Measurements from ENCODE around the gene DEFB124.
"Not testable (repeated sequence)": the region's sequence is repeated elsewhere in the genome, so short reads cannot be mapped to it uniquely, and the experiment has no call there.

Gene DEFB124

DNA sequence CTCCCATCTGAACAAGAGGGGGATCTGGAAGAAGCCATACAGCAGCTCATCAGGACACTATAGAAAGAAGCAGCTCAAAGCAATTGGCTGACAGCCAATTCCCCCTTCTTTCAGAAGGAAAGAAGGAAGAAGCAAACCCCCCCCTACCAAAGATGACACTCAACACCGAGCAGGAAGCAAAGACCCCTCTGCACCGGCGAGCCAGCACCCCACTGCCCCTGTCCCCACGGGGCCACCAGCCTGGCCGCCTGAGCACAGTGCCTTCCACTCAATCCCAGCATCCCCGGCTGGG is 1.3 kb upstream of the DEFB124 start:
- TF ChIP-seq JUND (IDR thresholded peaks at IDR 0.05; ENCODE audit: low read depth): no peak
- DNase-seq (ENCODE audit: low read depth in 1 of 2, low spot score in 1 of 2): no peak
- in situ Hi-C loops (cut with HindIII; ENCODE audit: low pct_unique_long_range_greater_than_20kb, low sequenced_read_pairs): no loop called here

DNA sequence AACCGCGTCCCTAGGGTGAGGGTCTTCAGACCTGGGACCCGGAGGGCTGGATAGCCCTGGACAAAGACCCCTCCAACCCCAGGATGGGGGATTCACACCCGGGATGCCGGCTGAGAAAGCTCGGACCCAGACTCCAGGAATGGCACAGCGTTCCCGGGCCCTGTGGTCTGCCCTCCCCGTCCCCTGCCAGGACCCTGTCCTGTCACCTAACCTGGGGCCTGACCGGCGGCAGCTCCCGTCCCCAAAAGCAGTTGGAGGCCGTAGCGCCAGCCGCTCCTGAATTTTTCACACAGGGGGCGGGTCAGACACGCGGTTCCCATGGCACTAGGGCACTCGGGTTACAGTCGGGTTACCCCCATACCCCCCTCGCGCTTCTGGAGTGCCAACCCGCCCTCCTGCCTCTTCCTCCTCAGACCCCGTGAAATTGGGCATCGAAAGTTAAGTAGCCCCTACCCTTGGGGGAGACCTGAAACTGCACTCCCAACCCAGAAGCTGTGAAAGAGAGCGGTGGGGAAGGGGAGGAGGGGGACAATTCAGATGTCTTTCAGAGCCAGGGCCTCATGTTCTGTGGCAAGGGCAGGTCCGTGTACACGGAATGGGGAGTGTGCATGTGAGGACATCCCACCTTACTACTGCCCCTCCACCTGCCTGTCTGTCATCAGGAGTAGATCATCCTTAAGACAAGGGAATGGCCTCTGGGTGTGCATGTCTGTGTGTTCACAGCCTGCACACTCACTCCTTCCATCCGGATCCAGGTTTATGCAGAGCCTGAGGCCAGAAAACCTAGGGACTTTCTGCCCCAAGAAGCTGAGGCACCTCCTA is 756 bp upstream of the DEFB124 start:
- DNase-seq (ENCODE audit: low read depth in 1 of 2, low spot score in 1 of 2): peak in 1 of 2 experiments; percentile 23
- no peak for TF ChIP-seq JUND (IDR thresholded peaks at IDR 0.05; ENCODE audit: low read depth)
- in situ Hi-C loops (cut with HindIII; ENCODE audit: low pct_unique_long_range_greater_than_20kb, low sequenced_read_pairs): no loop called here

DNA sequence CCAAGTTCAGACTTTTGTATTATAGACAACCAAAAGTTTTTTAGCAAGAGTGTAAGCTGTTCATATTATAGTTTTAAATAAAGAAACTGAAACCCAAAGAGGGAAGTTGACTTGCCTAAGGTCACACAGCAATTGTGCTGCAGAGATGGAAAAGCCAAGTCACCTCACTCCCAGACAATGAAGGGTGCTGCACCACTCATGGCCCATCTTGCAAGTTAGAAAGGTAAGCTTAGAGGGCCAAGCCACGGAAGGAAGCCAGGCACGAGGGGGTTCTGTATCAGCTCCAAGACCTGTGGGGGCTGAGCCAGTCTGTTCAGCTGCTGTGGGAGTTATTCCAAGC is 860 bp downstream of the DEFB124 start:
- DNase-seq (ENCODE audit: low read depth in 1 of 2, low spot score in 1 of 2): no peak
- TF ChIP-seq JUND (IDR thresholded peaks at IDR 0.05; ENCODE audit: low read depth): no peak
- in situ Hi-C loops (cut with HindIII; ENCODE audit: low pct_unique_long_range_greater_than_20kb, low sequenced_read_pairs): no loop called here

DNA sequence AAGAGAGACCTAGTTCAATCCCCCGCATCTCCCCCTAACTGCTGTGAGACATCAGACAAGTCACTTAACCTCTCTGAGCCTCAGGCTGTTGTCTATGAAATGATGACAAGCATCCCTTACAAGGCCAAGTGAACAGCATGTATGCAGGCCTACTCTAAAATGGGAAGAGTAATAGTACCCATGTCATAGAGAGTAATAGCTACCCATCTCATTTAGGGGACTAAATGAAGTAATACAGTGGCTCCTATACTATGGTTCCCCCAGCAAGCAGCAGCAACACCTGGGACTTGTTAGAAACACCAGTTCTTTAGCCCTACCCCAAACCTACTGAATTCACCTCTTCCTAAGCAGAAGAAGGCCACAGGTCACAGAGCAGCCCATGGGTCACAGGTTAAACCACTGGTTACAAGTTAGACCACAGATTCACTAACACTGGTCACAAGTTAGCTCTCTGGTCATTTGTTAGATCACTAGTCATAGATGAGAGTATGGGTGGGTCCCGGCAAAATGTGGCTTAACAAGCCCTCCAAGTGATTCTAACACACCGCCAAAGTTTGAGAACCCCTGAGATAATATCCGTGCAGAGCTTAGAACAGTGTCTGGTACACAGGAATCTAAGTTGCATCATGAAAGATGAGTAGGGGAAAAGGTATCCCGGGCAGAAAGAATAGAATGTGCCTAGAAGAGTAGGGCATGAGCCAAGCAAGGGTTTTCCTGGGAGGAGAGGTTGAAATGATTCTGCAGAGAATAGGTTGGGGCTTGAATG is 1.4 kb downstream of the DEFB124 start:
- TF ChIP-seq JUND (IDR thresholded peaks at IDR 0.05; ENCODE audit: low read depth): no peak
- in situ Hi-C loops (cut with HindIII; ENCODE audit: low pct_unique_long_range_greater_than_20kb, low sequenced_read_pairs): no loop called here
- no peak for DNase-seq (ENCODE audit: low read depth in 1 of 2, low spot score in 1 of 2)

DNA sequence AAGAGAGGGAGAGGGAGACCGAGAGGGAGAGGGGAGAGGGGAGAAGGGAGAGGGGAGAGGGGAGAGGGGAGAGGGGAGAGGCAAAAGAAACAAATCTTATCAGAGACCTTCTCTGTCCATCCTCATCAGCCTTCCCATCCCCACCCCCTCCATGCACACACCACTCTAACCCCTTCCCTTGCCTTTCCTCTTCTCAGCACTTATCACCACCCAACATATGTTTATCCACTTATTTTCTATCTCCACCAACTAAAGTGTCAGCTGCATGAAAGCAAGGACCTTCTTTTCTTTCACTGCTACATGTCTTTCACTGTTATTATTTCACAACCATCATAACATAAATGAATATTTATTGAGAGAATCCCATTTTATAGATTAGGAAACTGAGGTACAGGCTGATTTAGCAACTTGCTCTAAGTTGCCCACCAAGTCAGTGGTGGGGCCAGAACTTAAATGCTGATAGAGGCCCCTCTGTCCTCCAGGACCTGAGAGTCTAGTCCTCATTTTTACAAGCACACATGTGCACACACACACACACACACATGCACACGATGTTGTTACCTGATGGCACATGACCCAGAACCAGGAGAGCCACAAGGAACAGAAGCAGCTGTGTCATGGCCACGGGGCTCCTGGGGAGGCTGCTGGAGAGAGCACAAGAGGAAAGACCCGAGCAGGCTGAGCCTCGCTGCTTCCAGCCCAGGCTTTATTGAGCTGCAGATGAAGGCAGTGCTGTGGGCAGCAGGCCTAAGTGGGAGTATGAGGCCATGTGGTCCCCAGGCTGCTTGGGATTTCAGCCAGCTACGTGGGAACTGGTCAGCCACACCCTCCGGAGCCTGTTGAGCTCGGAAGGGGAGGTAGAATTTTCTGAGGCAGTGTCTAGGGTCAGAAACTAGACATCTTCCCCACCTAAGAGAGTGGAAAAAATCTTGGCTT is 2.3 kb downstream of the DEFB124 start:
- no peak for DNase-seq (ENCODE audit: low read depth in 1 of 2, low spot score in 1 of 2)
- no peak for TF ChIP-seq JUND (IDR thresholded peaks at IDR 0.05; ENCODE audit: low read depth)
- in situ Hi-C loops (cut with HindIII; ENCODE audit: low pct_unique_long_range_greater_than_20kb, low sequenced_read_pairs): no loop called here

DNA sequence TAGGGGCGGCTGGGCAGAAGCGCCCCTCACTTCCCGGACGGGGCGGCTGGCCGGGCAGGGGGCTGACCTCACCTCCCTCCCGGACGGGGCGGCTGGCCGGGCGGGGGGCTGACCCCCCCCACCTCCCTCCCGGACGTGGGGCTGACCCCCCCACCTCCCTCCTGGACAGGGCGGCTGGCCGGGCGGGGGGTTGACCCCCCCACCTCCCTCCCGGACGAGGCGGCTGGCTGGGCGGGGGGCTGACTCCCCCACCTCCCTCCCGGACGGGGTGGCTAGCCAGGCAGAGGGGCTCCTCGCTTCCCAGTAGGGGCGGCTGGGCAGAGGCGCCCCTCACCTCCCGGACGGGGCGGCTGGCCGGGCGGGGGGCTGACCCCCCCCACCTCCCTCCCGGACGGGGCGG is 4.0 kb downstream of the DEFB124 start:
- in situ Hi-C loops (cut with HindIII; ENCODE audit: low pct_unique_long_range_greater_than_20kb, low sequenced_read_pairs); DNase-seq (ENCODE audit: low read depth in 1 of 2, low spot score in 1 of 2): not testable (repeated sequence)

- TF ChIP-seq JUND (IDR thresholded peaks at IDR 0.05; ENCODE audit: low read depth): no peak
- peak in 1 of 2 experiments; percentile 48 for DNase-seq (ENCODE audit: low read depth in 1 of 2, low spot score in 1 of 2)
- in situ Hi-C loops (cut with HindIII; ENCODE audit: low pct_unique_long_range_greater_than_20kb, low sequenced_read_pairs): no loop called here
These were observed 20.6 kb downstream of the DEFB124 start for GRCh38 chr20:31454361-31454760.

DNA sequence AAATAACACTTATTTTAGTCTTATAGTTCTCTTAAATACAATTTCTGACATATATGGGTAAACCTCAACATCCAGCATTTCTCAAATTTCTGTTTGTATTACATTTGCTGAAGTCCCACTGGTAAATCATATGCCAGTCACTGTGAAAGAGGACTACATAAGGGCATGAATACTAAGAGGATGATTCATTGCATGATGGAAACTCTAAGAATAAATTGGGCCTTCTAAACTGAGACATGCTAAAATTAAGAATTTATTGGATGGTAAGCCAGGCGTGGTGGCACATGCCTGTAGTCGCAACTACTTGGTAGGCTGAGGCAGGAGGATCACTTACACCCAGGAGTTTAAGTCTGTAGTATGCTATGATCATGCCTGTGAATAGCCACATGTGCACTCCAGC is 22.4 kb downstream of the DEFB124 start:
- TF ChIP-seq JUND (IDR thresholded peaks at IDR 0.05; ENCODE audit: low read depth): no peak
- in situ Hi-C loops (cut with HindIII; ENCODE audit: low pct_unique_long_range_greater_than_20kb, low sequenced_read_pairs): no loop called here
- no peak for DNase-seq (ENCODE audit: low read depth in 1 of 2, low spot score in 1 of 2)

GRCh38 chr20:31449511-31450414 is 25.2 kb downstream of the DEFB124 start:
- no peak for DNase-seq (ENCODE audit: low read depth in 1 of 2, low spot score in 1 of 2)
- no peak for TF ChIP-seq JUND (IDR thresholded peaks at IDR 0.05; ENCODE audit: low read depth)
- in situ Hi-C loops (cut with HindIII; ENCODE audit: low pct_unique_long_range_greater_than_20kb, low sequenced_read_pairs): no loop called here

DNA sequence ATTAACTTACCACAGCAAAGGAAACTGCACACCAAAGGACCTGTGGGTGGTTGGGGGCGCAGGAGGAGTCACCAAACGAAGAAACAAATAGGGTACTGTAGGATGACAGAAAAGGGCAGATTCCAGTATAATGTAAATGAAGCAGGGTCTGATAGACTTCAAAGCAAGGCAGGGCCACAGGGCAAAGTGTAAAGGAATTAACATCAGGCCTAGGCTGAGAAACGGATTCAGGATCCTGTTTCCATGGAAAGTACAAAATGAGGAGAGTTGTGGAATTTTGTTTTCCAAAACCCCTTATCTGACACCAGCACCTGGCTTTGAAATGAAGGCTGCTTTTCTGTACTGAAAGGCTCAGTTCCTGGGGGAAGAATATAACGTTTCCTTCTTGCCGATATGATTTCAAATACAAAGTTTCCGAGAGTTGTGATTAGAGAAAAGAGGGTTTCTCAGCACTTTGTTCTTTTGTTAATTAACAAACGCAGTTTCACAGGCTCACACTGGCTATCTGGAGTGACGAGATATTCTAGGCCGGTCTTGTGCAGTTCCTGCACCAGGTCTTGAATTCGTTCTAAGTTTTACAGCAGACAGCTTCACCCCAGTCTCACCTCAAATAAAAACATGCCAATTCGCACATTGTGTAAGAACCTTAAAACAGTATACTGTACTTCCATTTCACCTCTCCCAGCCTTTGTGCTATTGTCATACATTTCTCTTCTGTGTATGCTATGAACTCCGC is 28.7 kb downstream of the DEFB124 start:
- TF ChIP-seq JUND (IDR thresholded peaks at IDR 0.05; ENCODE audit: low read depth): no peak
- DNase-seq (ENCODE audit: low read depth in 1 of 2, low spot score in 1 of 2): no peak
- in situ Hi-C loops (cut with HindIII; ENCODE audit: low pct_unique_long_range_greater_than_20kb, low sequenced_read_pairs): no loop called here

DNA sequence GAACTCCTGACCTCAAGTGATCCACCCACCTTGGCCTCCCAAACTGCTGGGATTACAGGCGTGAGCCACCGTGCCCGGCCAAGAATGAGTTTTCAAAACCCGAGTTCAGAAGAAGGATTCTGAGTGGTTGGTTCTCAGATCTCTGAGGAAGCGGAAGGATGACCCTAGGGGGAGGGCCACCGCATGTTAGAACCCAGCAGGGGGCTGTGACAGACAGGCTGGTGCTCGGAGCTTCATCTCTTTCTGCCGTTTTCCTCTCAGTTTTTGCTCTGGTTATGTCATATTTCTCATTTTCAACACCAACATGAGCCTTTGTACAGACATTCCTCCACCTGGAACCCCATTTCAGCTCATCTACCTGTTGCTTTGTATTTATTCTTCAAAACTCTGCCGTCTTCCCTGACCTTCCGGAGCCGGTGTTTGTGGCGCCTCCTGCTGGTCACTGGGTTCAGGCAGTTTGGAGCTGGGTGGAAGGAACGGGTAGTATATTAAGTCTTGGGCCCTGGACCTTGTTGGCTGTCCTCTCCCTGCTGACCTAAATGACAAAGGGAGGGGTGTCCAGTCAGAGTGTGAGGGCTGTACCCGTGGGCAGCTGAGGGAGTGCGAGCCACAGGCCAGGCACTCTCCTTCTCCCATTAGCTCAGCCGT is 34.8 kb downstream of the DEFB124 start, which contains the start of gene DEFB123:
Gene DEFB123 (plus strand): TSS at position 621 of the 648 bp plus-strand sequence. CDS start 67 bp downstream, outside the sequence.
- DNase-seq (ENCODE audit: low read depth in 1 of 2, low spot score in 1 of 2): no peak
- in situ Hi-C loops (cut with HindIII; ENCODE audit: low pct_unique_long_range_greater_than_20kb, low sequenced_read_pairs): no loop called here
- no peak for TF ChIP-seq JUND (IDR thresholded peaks at IDR 0.05; ENCODE audit: low read depth)

Data from T47D (cell line).